WTC11 (cell line): ENCODE data around the gene ID2. TPM values are rescaled to one million over a fixed set of nuclear protein-coding genes. Genes with fewer than 3 reads are reported as not detected.

Experiments used
- ATAC-seq: fragments of 200-7000 bp; cut with Tn5 transposase; 2 replicates; pipeline ENCODE4 v1.10.0; 2021; ENCODE audit warnings: mild to moderate bottlenecking, moderate library complexity
- CTCF ChIA-PET: fragments of 300-600 bp; sonication (Branson Sonifier 250); formaldehyde crosslinking; loops from one replicate; lab custom pipeline; 2021; ENCODE audit warnings: antibody characterized with exemption; lab: Charles Lee
- POLR2A ChIA-PET: fragments of 350-600 bp; sonication (Branson Sonifier 250); formaldehyde crosslinking; loops from one replicate; lab custom pipeline; 2021; ENCODE audit warnings: antibody characterized with exemption; lab: Charles Lee
- DNase-seq: peaks from one replicate; pipeline ENCODE4 v3.0.0; 2021; ENCODE audit warnings: low spot score
- H3K27ac Mint-ChIP-seq: 2 replicates; pipeline ENCODE4 v1.8.0; 2021; ENCODE audit warnings: mixed read lengths
- H3K27me3 Mint-ChIP-seq: 2 replicates; pipeline ENCODE4 v1.8.0; 2021; ENCODE audit warnings: low read depth, mild to moderate bottlenecking, moderate library complexity, mixed read lengths
- H3K36me3 Mint-ChIP-seq: 2 replicates; pipeline ENCODE4 v1.8.0; 2021; ENCODE audit warnings: mixed read lengths
- H3K4me1 Mint-ChIP-seq: 2 replicates; pipeline ENCODE4 v1.8.0; 2022; ENCODE audit warnings: mixed read lengths
- H3K4me3 Mint-ChIP-seq: 2 replicates; pipeline ENCODE4 v1.8.0; 2021; ENCODE audit warnings: mild to moderate bottlenecking, moderate library complexity, mixed read lengths
- H3K9me3 Mint-ChIP-seq: 2 replicates; pipeline ENCODE4 v1.8.0; 2021; ENCODE audit warnings: mixed read lengths
- ATF1 ChIP-seq: sonication (generic); formaldehyde crosslinking; IDR thresholded peaks from 2 replicates; pipeline ENCODE4 v1.8.1; 2023; ENCODE audit warnings: mild to moderate bottlenecking, moderate library complexity, missing genetic modification reagents
- ATF2 ChIP-seq: sonication (generic); formaldehyde crosslinking; IDR thresholded peaks from 2 replicates; pipeline ENCODE4 v1.8.1; 2022; ENCODE audit warnings: low read depth, missing genetic modification reagents, borderline replicate concordance
- CREB1 ChIP-seq: sonication (generic); formaldehyde crosslinking; IDR thresholded peaks from 2 replicates; pipeline ENCODE4 v1.8.0; 2023; ENCODE audit warnings: mild to moderate bottlenecking, missing genetic modification reagents
- ELF4 ChIP-seq: sonication (generic); formaldehyde crosslinking; IDR thresholded peaks from 2 replicates; pipeline ENCODE4 v1.8.1; 2022; ENCODE audit warnings: low read depth, mild to moderate bottlenecking, moderate library complexity, missing genetic modification reagents
- ERG ChIP-seq: fragments of 250-450 bp; sonication (Bioruptor Pico); IDR thresholded peaks from 2 replicates; pipeline ENCODE4 v1.8.0; 2021; ENCODE audit warnings: mild to moderate bottlenecking
- ESRRA ChIP-seq: sonication (generic); formaldehyde crosslinking; IDR thresholded peaks from 2 replicates; pipeline ENCODE4 v1.8.1; 2022; ENCODE audit warnings: mild to moderate bottlenecking, missing genetic modification reagents, borderline replicate concordance
- FOXP1 ChIP-seq: sonication (generic); formaldehyde crosslinking; IDR thresholded peaks from 2 replicates; pipeline ENCODE4 v1.8.0; 2022; ENCODE audit warnings: missing genetic modification reagents, mild to moderate bottlenecking, moderate library complexity, borderline replicate concordance
- FOXP4 ChIP-seq: sonication (generic); formaldehyde crosslinking; IDR thresholded peaks from 2 replicates; pipeline ENCODE4 v1.8.0; 2022; ENCODE audit warnings: mild to moderate bottlenecking, missing genetic modification reagents
- IRF2 ChIP-seq: sonication (generic); formaldehyde crosslinking; IDR thresholded peaks from 2 replicates; pipeline ENCODE4 v1.8.0; 2022; ENCODE audit warnings: low read depth, missing genetic modification reagents, borderline replicate concordance
- JUN ChIP-seq: sonication (generic); formaldehyde crosslinking; IDR thresholded peaks from 2 replicates; pipeline ENCODE4 v1.8.0; 2023; ENCODE audit warnings: mild to moderate bottlenecking, missing genetic modification reagents
- KAT7 ChIP-seq: sonication (generic); formaldehyde crosslinking; IDR thresholded peaks from 2 replicates; pipeline ENCODE4 v1.8.1; 2023; ENCODE audit warnings: missing genetic modification reagents, mild to moderate bottlenecking, borderline replicate concordance
- MAX ChIP-seq: sonication (generic); formaldehyde crosslinking; IDR thresholded peaks from 2 replicates; pipeline ENCODE4 v1.8.0; 2022; ENCODE audit warnings: mild to moderate bottlenecking, missing genetic modification reagents
- MLX ChIP-seq: sonication (generic); formaldehyde crosslinking; IDR thresholded peaks from 2 replicates; pipeline ENCODE4 v1.8.1; 2023; ENCODE audit warnings: mild to moderate bottlenecking, missing genetic modification reagents, moderate library complexity
- NR3C1 ChIP-seq: sonication (generic); formaldehyde crosslinking; conservative IDR thresholded peaks from 2 replicates; pipeline ENCODE4 v1.8.1; 2023; ENCODE audit warnings: low read depth, mild to moderate bottlenecking, missing genetic modification reagents
- PREB ChIP-seq: sonication (generic); formaldehyde crosslinking; IDR thresholded peaks from 2 replicates; pipeline ENCODE4 v1.8.1; 2022; ENCODE audit warnings: mild to moderate bottlenecking, missing genetic modification reagents, moderate library complexity, borderline replicate concordance
- RELA ChIP-seq: sonication (generic); formaldehyde crosslinking; IDR thresholded peaks from 2 replicates; pipeline ENCODE4 v1.8.1; 2022; ENCODE audit warnings: missing genetic modification reagents, mild to moderate bottlenecking, borderline replicate concordance
- SOX15 ChIP-seq: fragments of 250-450 bp; sonication (Bioruptor Pico); IDR thresholded peaks from 2 replicates; pipeline ENCODE4 v1.9.0; 2021; ENCODE audit warnings: mild to moderate bottlenecking
- SP1 ChIP-seq: sonication (generic); formaldehyde crosslinking; conservative IDR thresholded peaks from 2 replicates; pipeline ENCODE4 v1.8.1; 2022; ENCODE audit warnings: missing genetic modification reagents
- TP53 ChIP-seq: sonication (generic); formaldehyde crosslinking; IDR thresholded peaks from 2 replicates; pipeline ENCODE4 v1.8.1; 2023; ENCODE audit warnings: mild to moderate bottlenecking, missing genetic modification reagents
- ZNF219 ChIP-seq: sonication (generic); formaldehyde crosslinking; IDR thresholded peaks from 2 replicates; pipeline ENCODE4 v1.8.0; 2023; ENCODE audit warnings: missing genetic modification reagents, mild to moderate bottlenecking, borderline replicate concordance
- ZNF232 ChIP-seq: sonication (generic); formaldehyde crosslinking; IDR thresholded peaks from 2 replicates; pipeline ENCODE4 v1.8.0; 2022; ENCODE audit warnings: mild to moderate bottlenecking, missing genetic modification reagents
- ZNF263 ChIP-seq: sonication (generic); formaldehyde crosslinking; IDR thresholded peaks from 2 replicates; pipeline ENCODE4 v1.8.1; 2022; ENCODE audit warnings: low read depth, mild to moderate bottlenecking, moderate library complexity, missing genetic modification reagents
- ZNF281 ChIP-seq: sonication (generic); formaldehyde crosslinking; IDR thresholded peaks from 2 replicates; pipeline ENCODE4 v1.8.0; 2023; ENCODE audit warnings: mild to moderate bottlenecking, missing genetic modification reagents
- ZNF317 ChIP-seq: sonication (generic); formaldehyde crosslinking; IDR thresholded peaks from 2 replicates; pipeline ENCODE4 v1.8.1; 2023; ENCODE audit warnings: low read depth, mild to moderate bottlenecking, moderate library complexity, missing genetic modification reagents, borderline replicate concordance
- ZNF416 ChIP-seq: fragments of 250-450 bp; sonication (Bioruptor Pico); IDR thresholded peaks from 2 replicates; pipeline ENCODE4 v1.9.0; 2021; ENCODE audit warnings: mild to moderate bottlenecking, inconsistent platforms
- total RNA-seq: library from RNA; stranded (reverse); gene quantifications from 3 replicates; pipeline ENCODE4 v1.2.3, GENCODE V29; 2021

Gene ID2
- total RNA-seq, 1 experiment from 2014 or later = 38.6 TPM

GRCh38 chr2:8671802-8672201 is 10.1 kb upstream of the ID2 start:
- CTCF ChIA-PET = interaction anchor here (0.7 kb wide), 1 partner anchor 640 kb away, joined by 3 read pairs; no protein-coding TSS in a partner anchor
- Mint-ChIP-seq H3K9me3 (peaks cover 15% of the 10 kb centered on the region), H3K4me1 (peaks cover 6% of the 10 kb centered on the region), H3K4me3 (no peak overlapping the region), H3K36me3 (peaks cover 18% of the 10 kb centered on the region), H3K27me3 (peaks cover 36% of the 10 kb centered on the region), H3K27ac (no peak overlapping the region)
- no peak for TF ChIP-seq FOXP4 (CRISPR knock-in tag)
- no peak for TF ChIP-seq KAT7 (CRISPR knock-in tag)
- no peak for TF ChIP-seq ERG (CRISPR knock-in tag)
- TF ChIP-seq ESRRA (CRISPR knock-in tag) = no peak
- TF ChIP-seq ZNF232 = no peak
- TF ChIP-seq ZNF416 (CRISPR knock-in tag) = no peak
- no peak for TF ChIP-seq SOX15 (CRISPR knock-in tag)
- TF ChIP-seq TP53 = no peak
- TF ChIP-seq FOXP1 (CRISPR knock-in tag) = no peak
- no peak for TF ChIP-seq ZNF317 (CRISPR knock-in tag)
- no peak for TF ChIP-seq ELF4 (CRISPR knock-in tag)
- no peak for TF ChIP-seq PREB (CRISPR knock-in tag)
- DNase-seq (no peak), ATAC-seq (no peak)
- POLR2A ChIA-PET = no interaction called here

GRCh38 chr2:8672940-8673339 is 8.9 kb upstream of the ID2 start:
- Mint-ChIP-seq H3K36me3 (peaks cover 18% of the 10 kb centered on the region), H3K4me1 (peaks cover 16% of the 10 kb centered on the region), H3K27ac (no peak overlapping the region), H3K27me3 (peaks cover 47% of the 10 kb centered on the region), H3K9me3 (peaks cover 15% of the 10 kb centered on the region), H3K4me3 (no peak overlapping the region)
- CTCF ChIA-PET = no interaction called here
- TF ChIP-seq ZNF281 (CRISPR knock-in tag) (no peak), TP53 (no peak), KAT7 (CRISPR knock-in tag) (no peak), CREB1 (CRISPR knock-in tag) (no peak), ZNF263 (CRISPR knock-in tag) (no peak), RELA (CRISPR knock-in tag) (no peak), ELF4 (CRISPR knock-in tag) (no peak), JUN (no peak), NR3C1 (CRISPR knock-in tag) (no peak), SOX15 (CRISPR knock-in tag) (no peak), ESRRA (CRISPR knock-in tag) (no peak), MLX (no peak), IRF2 (CRISPR knock-in tag) (no peak), MAX (CRISPR knock-in tag) (no peak), SP1 (CRISPR knock-in tag) (no peak), ZNF219 (CRISPR knock-in tag) (no peak), ATF1 (CRISPR knock-in tag) (no peak), ATF2 (CRISPR knock-in tag) (no peak), ZNF232 (no peak)
- POLR2A ChIA-PET = no interaction called here
- no peak for ATAC-seq
- no peak for DNase-seq
